ENCODE measurements around the gene IMPA2. TPM values are rescaled to one million over a fixed set of nuclear protein-coding genes. Genes with fewer than 3 reads are reported as not detected.

IMPA2 gene
- total RNA-seq, 1 experiment from 2014 or later = 79.9 TPM

DNA sequence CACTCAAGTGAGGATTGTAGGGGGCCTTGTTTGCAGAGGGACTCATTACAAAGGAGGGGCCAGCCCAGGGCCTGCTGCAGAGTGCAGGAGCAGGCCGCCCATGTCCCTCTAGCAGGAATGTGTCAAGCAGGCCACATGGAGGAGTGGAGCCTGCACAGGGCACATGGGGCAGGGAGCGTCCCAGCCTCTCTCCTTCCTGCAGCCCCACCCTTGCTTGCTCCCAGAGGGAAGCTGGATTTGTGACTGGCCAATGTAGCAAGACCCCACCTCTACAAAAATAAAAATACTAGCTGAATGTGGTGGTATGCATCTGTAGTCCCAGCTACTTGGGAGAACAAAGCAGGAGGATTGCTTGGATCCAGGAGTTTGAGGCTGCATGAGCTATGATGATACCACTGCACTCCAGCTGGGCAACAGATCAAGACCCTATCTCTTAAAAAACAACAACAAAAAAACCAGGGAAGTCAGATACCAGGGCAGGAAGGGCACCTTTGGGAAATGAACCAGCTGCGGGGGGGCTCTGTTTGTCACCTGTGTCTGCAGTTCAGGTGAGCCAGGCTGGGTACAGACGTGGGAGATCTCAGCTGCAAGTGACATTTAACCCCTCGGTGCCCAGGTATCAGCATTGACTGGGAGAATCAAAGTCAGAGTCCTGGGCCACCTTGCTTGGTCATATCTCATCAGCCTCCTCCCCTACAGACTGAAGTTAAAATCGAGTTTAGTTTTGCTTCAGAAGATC lies 27.7 kb downstream of the IMPA2 start:
- no peaks in the 10 kb centered on the region for H3K9me3 Mint-ChIP-seq (ENCODE audit: unreplicated experiment)
- no TSS peak for BruUV-seq (replicated peaks)
- TF ChIP-seq CTCF (IDR thresholded peaks at IDR 0.05; ENCODE audit: insufficient read depth in 1 of 2, low read depth in 1 of 2, low read length in 1 of 2, severe bottlenecking in 1 of 2, unreplicated experiment in 1 of 2) = no peak
- POLR2A ChIA-PET = no interaction called here
- Histone ChIP-seq H3K27me3 (replicated peaks; ENCODE audit: control insufficient read depth, insufficient read depth, low read length) (no peaks in the 10 kb centered on the region), H3K36me3 (ENCODE audit: control insufficient read depth, insufficient read depth, low read length) (no peaks in the 10 kb centered on the region; the same call in 1 of the 2 replicates), H3K4me3 (ENCODE audit: low read depth, low read length) (no peak overlapping the region), H3K9me3 (no peaks in the 10 kb centered on the region), H3K4me1 (peaks cover 10% of the 10 kb centered on the region)
- intact Hi-C loops (cut with micrococcal nuclease; ENCODE audit: unreplicated experiment) = no loop called here
- no peaks in the 10 kb centered on the region for H3K27me3 Mint-ChIP-seq (ENCODE audit: insufficient read depth, unreplicated experiment)
- DNase-seq = no peak
- H3K4me1 Mint-ChIP-seq (ENCODE audit: low read depth, unreplicated experiment) = peaks cover 13% of the 10 kb centered on the region
- H3K4me3 Mint-ChIP-seq (ENCODE audit: unreplicated experiment) = no peak overlapping the region
- H3K36me3 Mint-ChIP-seq (ENCODE audit: insufficient read depth, unreplicated experiment) = peaks cover 28% of the 10 kb centered on the region
- peak overlapping the region; percentile 55 for H3K27ac Mint-ChIP-seq (ENCODE audit: unreplicated experiment)
- CTCF ChIA-PET = no interaction called here

GRCh38 chr18:12009581-12010140 lies 28.4 kb downstream of the IMPA2 start:
- no peaks in the 10 kb centered on the region for H3K27me3 ChIP-seq (replicated peaks; ENCODE audit: control insufficient read depth, insufficient read depth, low read length)
- peaks cover 10% of the 10 kb centered on the region for H3K4me1 ChIP-seq
- ChIA-PET CTCF (no interaction called here), POLR2A (no interaction called here)
- TF ChIP-seq CTCF (IDR thresholded peaks at IDR 0.05; ENCODE audit: insufficient read depth in 1 of 2, low read depth in 1 of 2, low read length in 1 of 2, severe bottlenecking in 1 of 2, unreplicated experiment in 1 of 2) = no peak
- Mint-ChIP-seq H3K9me3 (ENCODE audit: unreplicated experiment) (no peaks in the 10 kb centered on the region), H3K4me3 (ENCODE audit: unreplicated experiment) (no peak overlapping the region), H3K4me1 (ENCODE audit: low read depth, unreplicated experiment) (peaks cover 13% of the 10 kb centered on the region), H3K36me3 (ENCODE audit: insufficient read depth, unreplicated experiment) (peaks cover 31% of the 10 kb centered on the region), H3K27me3 (ENCODE audit: insufficient read depth, unreplicated experiment) (no peaks in the 10 kb centered on the region), H3K27ac (ENCODE audit: unreplicated experiment) (no peak overlapping the region)
- H3K9me3 ChIP-seq = no peaks in the 10 kb centered on the region
- H3K36me3 ChIP-seq (ENCODE audit: control insufficient read depth, insufficient read depth, low read length) = no peaks in the 10 kb centered on the region; the same call in 1 of the 2 replicates
- no TSS peak for BruUV-seq (replicated peaks)
- DNase-seq = no peak
- intact Hi-C loops (cut with micrococcal nuclease; ENCODE audit: unreplicated experiment) = no loop called here
- H3K4me3 ChIP-seq (ENCODE audit: low read depth, low read length) = no peak overlapping the region

DNA sequence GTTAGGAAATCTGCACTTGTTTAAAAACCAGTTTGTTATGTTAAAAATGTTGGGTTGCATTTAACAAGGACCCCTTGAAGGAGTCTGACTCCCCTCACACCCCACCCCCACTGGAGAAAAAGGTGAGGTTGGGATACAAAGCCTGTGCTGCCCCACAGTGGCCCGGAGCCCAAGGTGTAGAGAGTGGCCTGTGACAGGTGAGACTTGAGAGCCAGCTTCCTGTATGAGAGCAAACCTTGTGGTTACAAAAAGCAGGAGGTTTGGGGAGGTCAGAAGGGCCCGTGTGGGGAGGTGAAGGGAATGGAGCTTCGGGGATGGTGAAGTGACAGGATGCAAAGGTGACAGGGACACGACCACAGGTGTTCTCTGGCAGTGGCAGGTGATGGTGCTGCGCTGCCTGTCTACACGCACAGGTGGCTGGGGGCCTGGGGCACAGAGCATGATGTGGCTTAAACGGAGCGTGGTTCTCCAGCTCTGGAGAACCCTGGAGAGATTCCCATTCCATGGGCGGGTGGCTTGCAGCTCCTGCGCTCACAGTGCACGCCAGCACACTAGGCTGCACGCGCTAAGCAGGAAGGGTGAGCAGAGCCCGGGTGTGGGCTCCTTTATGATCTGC lies 29.0 kb downstream of the IMPA2 start:
- BruUV-seq (replicated peaks) = no TSS peak
- CTCF ChIA-PET = no interaction called here

More for the DNA sequence above, 29.0 kb downstream of the IMPA2 start:
- no peak overlapping the region for H3K4me3 ChIP-seq (ENCODE audit: low read depth, low read length)
- no peak overlapping the region for H3K27ac Mint-ChIP-seq (ENCODE audit: unreplicated experiment)
- H3K36me3 ChIP-seq (ENCODE audit: control insufficient read depth, insufficient read depth, low read length) = no peaks in the 10 kb centered on the region; the same call in 1 of the 2 replicates
- H3K4me3 Mint-ChIP-seq (ENCODE audit: unreplicated experiment) = no peak overlapping the region
- no peaks in the 10 kb centered on the region for H3K9me3 ChIP-seq
- no peaks in the 10 kb centered on the region for H3K27me3 ChIP-seq (replicated peaks; ENCODE audit: control insufficient read depth, insufficient read depth, low read length)
- H3K9me3 Mint-ChIP-seq (ENCODE audit: unreplicated experiment) = no peaks in the 10 kb centered on the region
- H3K27me3 Mint-ChIP-seq (ENCODE audit: insufficient read depth, unreplicated experiment) = no peaks in the 10 kb centered on the region
- peak in 1 of 2 experiments; percentile 20 for TF ChIP-seq CTCF (IDR thresholded peaks at IDR 0.05; ENCODE audit: insufficient read depth in 1 of 2, low read depth in 1 of 2, low read length in 1 of 2, severe bottlenecking in 1 of 2, unreplicated experiment in 1 of 2)
- H3K4me1 Mint-ChIP-seq (ENCODE audit: low read depth, unreplicated experiment) = peaks cover 13% of the 10 kb centered on the region
- H3K4me1 ChIP-seq = peaks cover 10% of the 10 kb centered on the region
- DNase-seq = peak in 1 of 2 experiments; percentile 22
- POLR2A ChIA-PET = no interaction called here
- H3K36me3 Mint-ChIP-seq (ENCODE audit: insufficient read depth, unreplicated experiment) = peaks cover 31% of the 10 kb centered on the region
- intact Hi-C loops (cut with micrococcal nuclease; ENCODE audit: unreplicated experiment) = no loop called here

Data from Caco-2 (cell line).